NK-92 (cell line): Measurements from ENCODE around the gene PIM1.
A peak's percentile ranks its signal among the peaks of the same experiment; 100 is the strongest.
"Not testable (repeated sequence)": the region's sequence is repeated elsewhere in the genome, so short reads cannot be mapped to it uniquely, and the experiment has no call there.

Source experiments
- DNase-seq: peaks from one replicate; lab custom pipeline; 2025; ENCODE audit not compliant: unreplicated experiment; lab: John Stamatoyannopoulos, UW

Gene PIM1

DNA sequence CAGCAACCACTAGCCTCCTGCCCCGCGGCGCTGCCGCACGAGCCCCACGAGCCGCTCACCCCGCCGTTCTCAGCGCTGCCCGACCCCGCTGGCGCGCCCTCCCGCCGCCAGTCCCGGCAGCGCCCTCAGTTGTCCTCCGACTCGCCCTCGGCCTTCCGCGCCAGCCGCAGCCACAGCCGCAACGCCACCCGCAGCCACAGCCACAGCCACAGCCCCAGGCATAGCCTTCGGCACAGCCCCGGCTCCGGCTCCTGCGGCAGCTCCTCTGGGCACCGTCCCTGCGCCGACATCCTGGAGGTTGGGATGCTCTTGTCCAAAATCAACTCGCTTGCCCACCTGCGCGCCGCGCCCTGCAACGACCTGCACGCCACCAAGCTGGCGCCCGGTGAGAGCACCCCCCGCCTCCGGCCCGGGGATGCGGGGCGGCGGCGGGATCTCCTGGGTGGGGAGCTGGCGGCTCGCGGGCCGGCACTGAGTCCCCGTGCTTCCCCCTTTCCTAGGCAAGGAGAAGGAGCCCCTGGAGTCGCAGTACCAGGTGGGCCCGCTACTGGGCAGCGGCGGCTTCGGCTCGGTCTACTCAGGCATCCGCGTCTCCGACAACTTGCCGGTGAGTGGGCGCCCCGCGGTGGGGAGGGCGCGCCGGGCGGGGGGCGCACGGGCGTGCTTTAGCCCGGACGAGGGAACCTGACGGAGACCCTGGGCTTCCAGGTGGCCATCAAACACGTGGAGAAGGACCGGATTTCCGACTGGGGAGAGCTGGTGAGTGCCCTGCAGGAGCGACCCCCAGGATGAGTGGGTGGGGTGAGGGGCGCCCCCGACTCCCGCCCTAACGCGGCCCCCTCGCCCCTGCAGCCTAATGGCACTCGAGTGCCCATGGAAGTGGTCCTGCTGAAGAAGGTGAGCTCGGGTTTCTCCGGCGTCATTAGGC, 585 bp downstream of the PIM1 start:
- DNase-seq, result no peak

DNA sequence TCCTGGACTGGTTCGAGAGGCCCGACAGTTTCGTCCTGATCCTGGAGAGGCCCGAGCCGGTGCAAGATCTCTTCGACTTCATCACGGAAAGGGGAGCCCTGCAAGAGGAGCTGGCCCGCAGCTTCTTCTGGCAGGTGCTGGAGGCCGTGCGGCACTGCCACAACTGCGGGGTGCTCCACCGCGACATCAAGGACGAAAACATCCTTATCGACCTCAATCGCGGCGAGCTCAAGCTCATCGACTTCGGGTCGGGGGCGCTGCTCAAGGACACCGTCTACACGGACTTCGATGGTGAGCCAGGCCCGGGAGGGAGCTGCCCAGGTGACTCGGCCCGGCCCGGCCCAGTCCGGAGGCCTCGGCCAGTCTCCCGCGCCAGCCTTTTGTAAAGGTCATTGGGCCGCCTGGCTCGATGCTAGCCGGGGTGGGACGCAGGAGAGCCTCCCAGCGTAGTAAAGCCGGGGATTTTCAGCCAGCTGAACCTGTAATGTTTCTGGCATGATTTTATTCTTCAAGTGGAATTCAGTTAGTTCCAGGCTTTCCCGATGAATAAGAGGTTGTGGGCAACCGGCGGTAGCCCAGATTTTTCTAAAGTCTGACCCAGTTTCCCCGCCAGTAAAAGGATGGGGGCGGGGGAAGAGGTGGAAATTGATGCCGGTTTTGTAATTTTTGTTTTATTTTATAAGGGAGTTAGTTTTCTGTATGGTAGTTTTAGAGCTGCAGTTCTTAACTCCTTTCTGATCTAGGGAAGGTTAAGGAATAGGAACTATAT, 1.4 kb downstream of the PIM1 start:
- no peak for DNase-seq

DNA sequence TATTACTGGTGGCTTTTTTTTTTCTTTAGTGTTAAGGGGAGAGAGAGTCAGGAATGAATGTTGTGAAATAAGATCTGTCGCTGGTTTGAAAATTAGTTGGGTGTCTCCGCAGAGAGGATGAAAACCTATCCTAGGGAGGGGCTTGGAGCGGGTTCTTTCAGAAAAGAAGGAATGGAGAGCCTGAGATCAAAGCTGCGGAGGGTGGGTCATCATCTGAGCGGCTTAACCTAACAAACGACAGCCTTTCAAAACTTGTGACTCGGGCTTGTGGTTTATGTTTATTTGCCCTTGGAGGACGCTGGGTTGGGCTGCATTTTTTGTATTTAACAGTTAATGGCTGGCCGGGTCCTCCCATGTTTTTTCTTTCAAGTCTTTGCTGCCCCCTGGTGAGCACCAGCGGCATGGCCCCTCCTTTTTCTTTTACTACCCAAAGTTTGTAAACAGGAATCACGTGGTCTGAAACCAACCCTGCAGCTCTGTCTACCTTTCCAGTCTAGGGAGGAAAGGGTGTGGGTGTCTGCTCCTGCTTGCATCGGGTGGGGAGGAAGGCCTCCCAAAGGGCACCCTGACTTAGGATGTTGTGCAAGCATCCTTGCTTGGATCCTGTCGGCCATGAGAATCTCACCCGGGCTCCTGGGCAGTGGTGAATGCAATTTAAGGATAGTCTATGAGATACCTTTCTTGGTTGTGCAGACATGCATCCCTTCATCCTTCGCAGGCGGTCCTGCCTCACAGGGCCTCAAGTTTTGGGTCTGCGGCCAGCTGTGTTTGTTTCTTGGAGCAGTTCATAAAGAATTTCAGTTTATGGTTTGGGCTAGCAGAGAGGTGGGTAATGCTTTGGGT, 2.2 kb downstream of the PIM1 start:
- DNase-seq, result peak; percentile 50

DNA sequence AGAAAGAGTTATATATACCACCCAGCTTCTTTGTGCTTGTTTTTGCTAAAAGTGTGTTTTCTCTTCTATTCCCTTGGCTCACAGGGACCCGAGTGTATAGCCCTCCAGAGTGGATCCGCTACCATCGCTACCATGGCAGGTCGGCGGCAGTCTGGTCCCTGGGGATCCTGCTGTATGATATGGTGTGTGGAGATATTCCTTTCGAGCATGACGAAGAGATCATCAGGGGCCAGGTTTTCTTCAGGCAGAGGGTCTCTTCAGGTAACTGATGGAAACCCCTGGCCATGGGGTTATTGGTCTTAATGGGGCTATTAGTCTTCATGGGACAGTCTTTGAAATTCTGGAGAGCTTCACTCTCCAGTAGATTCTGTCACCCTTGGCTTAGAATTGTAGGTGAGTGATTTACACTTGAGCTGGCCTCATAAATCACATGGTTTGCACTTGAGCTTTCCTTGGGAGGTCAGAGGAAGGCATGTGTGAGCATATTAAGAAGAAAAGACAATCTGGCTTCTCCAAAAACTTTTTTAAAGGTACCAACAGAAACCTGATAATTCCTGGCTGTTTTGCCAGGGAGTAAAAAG, 3.0 kb downstream of the PIM1 start:
- no peak for DNase-seq

DNA sequence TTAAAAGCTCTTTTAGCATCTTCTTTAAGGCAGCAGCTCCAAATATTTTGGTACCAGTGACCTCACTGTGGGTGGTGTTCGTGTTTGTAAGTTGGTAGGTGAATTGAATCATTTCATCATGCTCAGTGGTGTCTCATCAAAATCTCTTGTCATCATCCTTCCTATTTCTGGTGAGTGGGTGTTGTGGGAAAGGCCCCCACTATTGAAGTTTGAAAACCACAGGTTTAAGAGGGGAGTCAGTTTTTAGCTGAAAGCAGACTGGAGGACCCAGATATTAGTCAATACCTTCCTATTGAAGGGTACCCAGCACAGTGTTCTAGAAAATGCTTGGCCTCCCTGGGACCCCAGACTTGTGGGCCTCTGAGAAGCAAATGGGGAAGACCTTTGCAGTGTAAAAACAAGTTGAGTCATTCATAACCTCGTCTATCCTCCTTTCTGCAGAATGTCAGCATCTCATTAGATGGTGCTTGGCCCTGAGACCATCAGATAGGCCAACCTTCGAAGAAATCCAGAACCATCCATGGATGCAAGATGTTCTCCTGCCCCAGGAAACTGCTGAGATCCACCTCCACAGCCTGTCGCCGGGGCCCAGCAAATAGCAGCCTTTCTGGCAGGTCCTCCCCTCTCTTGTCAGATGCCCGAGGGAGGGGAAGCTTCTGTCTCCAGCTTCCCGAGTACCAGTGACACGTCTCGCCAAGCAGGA, 3.7 kb downstream of the PIM1 start:
- DNase-seq, result no peak

DNA sequence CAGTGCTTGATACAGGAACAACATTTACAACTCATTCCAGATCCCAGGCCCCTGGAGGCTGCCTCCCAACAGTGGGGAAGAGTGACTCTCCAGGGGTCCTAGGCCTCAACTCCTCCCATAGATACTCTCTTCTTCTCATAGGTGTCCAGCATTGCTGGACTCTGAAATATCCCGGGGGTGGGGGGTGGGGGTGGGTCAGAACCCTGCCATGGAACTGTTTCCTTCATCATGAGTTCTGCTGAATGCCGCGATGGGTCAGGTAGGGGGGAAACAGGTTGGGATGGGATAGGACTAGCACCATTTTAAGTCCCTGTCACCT, 4.2 kb downstream of the PIM1 start:
- DNase-seq, result no peak

DNA sequence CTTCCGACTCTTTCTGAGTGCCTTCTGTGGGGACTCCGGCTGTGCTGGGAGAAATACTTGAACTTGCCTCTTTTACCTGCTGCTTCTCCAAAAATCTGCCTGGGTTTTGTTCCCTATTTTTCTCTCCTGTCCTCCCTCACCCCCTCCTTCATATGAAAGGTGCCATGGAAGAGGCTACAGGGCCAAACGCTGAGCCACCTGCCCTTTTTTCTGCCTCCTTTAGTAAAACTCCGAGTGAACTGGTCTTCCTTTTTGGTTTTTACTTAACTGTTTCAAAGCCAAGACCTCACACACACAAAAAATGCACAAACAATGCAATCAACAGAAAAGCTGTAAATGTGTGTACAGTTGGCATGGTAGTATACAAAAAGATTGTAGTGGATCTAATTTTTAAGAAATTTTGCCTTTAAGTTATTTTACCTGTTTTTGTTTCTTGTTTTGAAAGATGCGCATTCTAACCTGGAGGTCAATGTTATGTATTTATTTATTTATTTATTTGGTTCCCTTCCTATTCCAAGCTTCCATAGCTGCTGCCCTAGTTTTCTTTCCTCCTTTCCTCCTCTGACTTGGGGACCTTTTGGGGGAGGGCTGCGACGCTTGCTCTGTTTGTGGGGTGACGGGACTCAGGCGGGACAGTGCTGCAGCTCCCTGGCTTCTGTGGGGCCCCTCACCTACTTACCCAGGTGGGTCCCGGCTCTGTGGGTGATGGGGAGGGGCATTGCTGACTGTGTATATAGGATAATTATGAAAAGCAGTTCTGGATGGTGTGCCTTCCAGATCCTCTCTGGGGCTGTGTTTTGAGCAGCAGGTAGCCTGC, 4.8 kb downstream of the PIM1 start:
- no peak for DNase-seq

GRCh38 chr6:37175332-37176267, 5.6 kb downstream of the PIM1 start:
- no peak for DNase-seq

- no peak for DNase-seq
Measured at GRCh38 chr6:37176268-37177076, 6.5 kb downstream of the PIM1 start.

DNA sequence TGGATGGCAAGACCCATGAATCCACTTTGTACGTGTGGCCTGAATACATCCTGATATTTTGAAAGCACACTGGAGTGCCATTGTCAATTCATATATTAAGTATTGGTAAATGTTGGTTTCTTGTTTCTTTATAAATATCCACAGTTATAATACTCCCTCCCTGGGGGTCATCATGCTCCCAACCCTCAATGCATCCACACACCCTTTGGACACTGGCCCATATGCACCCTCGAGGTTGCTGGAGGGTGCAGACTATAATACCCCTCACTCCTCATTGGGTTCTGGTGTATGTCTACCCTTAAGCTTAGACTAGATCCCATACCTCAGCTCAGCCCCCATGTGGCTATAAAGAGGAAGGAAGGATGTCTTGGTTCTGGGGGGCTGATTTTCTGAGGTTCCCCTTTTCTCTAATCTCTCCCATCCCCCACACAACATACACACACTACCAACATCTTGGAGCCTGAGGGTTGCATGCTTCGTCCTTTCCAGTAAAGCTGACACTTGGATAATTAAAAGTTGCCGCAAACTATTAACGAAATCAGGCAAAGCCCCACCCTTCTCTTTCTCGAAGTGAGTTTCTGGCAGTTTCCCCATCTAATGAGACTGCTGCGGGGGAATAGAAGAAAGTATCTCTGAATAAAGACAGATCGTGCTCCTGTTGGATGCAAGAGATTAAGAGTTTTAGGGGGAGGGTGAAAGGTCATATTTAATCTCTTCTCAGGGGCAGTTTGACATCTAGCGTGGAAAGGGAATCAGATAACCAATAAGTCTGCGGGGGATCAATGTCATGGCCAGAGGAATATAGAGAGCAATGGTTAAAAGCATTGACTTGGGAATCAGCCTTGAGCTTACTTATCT, 7.4 kb downstream of the PIM1 start:
- DNase-seq, result no peak

DNA sequence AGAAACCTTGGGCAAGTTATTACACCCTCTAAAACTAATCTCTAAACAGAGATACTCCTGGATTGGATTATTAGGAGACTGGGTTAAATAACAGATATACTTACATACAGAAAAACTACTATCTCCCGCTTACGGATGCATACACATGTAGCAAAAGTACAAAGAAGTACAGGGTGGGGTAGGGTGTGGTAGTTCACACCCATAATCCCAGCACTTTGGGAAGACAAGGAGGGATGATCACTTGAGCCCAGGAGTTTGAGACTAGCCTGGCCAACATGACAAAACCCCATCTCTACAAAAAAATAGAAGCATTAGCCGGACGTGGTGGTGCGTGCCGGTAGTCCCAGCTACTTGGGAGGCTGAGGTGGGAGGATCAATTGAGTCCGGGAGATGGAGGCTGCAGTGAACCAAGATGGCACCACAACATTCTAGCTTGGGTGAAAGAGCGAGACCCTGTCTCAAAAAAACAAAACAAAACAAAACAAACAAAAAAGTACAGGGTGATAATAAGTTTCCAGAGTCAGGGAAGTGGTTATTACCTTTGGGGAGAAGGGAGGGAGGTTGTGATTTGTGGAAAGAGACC, 8.1 kb downstream of the PIM1 start:
- no peak for DNase-seq

GRCh38 chr6:37180075-37180474, 10.1 kb downstream of the PIM1 start:
- no peak for DNase-seq

DNA sequence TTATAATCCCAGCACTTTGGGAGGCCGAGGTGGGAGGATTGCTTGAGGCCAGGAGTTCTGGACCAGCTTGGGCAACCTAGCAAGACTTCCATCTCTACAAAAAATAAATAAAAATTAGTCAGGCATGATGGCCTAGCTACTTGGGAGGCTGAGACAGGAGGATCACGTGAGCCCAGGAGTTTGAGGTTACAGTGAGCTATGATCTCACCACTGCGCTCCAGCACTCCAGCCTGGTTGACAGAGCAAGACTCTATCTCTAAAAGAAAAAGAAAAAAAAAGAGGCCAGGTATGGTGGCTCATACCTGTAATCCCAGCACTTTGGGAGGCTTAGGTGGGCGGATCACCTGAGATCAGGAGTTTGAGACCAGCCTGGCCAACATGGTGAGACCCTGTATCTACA, 10.7 kb downstream of the PIM1 start:
- not testable (repeated sequence) for DNase-seq

DNA sequence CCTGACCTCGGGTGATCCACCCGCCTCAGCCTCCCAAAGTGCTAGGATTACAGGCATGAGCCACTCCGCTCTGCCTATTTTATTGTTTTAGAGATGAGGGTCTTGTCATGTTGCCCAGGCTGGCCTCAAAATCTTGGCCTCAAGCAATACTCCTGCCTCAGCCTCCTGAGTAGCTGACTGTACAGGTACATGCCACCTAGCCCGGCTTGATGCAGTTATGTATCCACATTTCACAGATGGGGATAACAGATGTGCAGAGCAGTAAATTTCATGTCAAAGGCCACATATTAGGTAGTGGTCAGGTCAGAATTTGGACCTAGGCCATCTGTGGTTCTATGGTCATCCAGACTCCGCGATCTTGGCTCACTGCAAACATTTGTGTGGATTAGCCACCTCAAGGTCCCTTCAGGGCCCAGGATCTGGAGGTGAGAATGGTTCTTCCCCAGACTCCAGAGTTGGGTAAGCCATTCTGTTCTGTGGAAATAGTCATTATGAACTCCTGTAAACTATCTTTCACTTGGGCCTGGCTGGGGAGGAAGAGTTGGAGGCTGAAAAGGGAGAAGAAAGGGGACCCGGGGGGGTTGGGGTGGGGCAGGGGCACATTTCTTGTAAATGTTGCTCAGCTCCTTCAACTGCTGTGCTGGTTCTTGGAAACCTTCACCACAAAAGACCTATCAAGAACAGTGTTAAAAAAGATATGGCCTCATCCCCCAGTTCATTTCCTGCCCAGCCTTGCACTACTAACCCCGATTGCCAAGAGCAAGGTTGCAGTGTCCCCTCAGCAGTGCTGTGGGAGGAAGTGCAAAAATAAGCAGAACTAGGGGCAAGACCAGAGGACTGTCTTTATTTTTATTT, 13.0 kb downstream of the PIM1 start:
- no peak for DNase-seq

GRCh38 chr6:37185949-37186720, 16.2 kb downstream of the PIM1 start:
- DNase-seq, result not testable (repeated sequence)
